ENCODE measurements around the gene TTLL10.

- TF ChIP-seq CTCF (IDR thresholded peaks at IDR 0.05; ENCODE audit: insufficient read depth, low read length, poor library complexity, severe bottlenecking) (no peak), EZH2phosphoT487 (conservative IDR thresholded peaks at IDR 0.05; ENCODE audit: low read length) (no peak)
These were observed 19.8 kb upstream of the TTLL10 start for GRCh38 chr1:1153874-1154273.
